NCI-H69 (cell line): Measurements from ENCODE around the gene CARS2.
"Not testable (repeated sequence)": the region's sequence is repeated elsewhere in the genome, so short reads cannot be mapped to it uniquely, and the experiment has no call there.

Source experiments
- DNase-seq: peaks from one replicate; lab custom pipeline; 2025; lab: John Stamatoyannopoulos, UW

The CARS2 gene

GRCh38 chr13:110637747-110638146, 68.2 kb downstream of the CARS2 start:
- no peak for DNase-seq

- no peak for DNase-seq
These were observed 68.6 kb downstream of the CARS2 start for GRCh38 chr13:110637275-110637674.

GRCh38 chr13:110636701-110637201, 69.2 kb downstream of the CARS2 start:
- peak; percentile 61 for DNase-seq

GRCh38 chr13:110636053-110636475, 69.9 kb downstream of the CARS2 start:
- no peak for DNase-seq

- DNase-seq = no peak
These were observed 70.4 kb downstream of the CARS2 start for GRCh38 chr13:110635405-110636002.

- DNase-seq = peak; percentile 27
These were observed 71.4 kb downstream of the CARS2 start for GRCh38 chr13:110634558-110634957.

- DNase-seq = no peak
These were observed 72.1 kb downstream of the CARS2 start for GRCh38 chr13:110633776-110634175.

- not testable (repeated sequence) for DNase-seq
These were observed 73.7 kb downstream of the CARS2 start for GRCh38 chr13:110632255-110632654.

- DNase-seq = no peak
These were observed 75.3 kb downstream of the CARS2 start for GRCh38 chr13:110630566-110631119.

- DNase-seq = no peak
These were observed 76.2 kb downstream of the CARS2 start for GRCh38 chr13:110629735-110630134.

GRCh38 chr13:110628952-110629701, 76.8 kb downstream of the CARS2 start:
- no peak for DNase-seq

GRCh38 chr13:110628477-110628793, 77.5 kb downstream of the CARS2 start:
- peak; percentile 16 for DNase-seq

GRCh38 chr13:110627761-110628476, 78.0 kb downstream of the CARS2 start:
- DNase-seq = no peak

- DNase-seq = no peak
These were observed 78.6 kb downstream of the CARS2 start for GRCh38 chr13:110627351-110627750.

- no peak for DNase-seq
These were observed 79.4 kb downstream of the CARS2 start for GRCh38 chr13:110626521-110626920.

- DNase-seq = no peak
These were observed 80.1 kb downstream of the CARS2 start for GRCh38 chr13:110625771-110626321.

- DNase-seq = no peak
These were observed 80.9 kb downstream of the CARS2 start for GRCh38 chr13:110624766-110625756.

- no peak for DNase-seq
These were observed 85.3 kb downstream of the CARS2 start for GRCh38 chr13:110620596-110620995.

- DNase-seq = no peak
These were observed 87.1 kb downstream of the CARS2 start for GRCh38 chr13:110618780-110619179.

- DNase-seq = no peak
These were observed 87.7 kb downstream of the CARS2 start for GRCh38 chr13:110618167-110618566.
